IMR-90 (cell line): ENCODE results near the gene SPATA25. TPM values are rescaled to one million over a fixed set of nuclear protein-coding genes. Genes with fewer than 3 reads are reported as not detected.

Experiments
- ATAC-seq: fragments of 200-7000 bp; cut with Tn5 transposase; 2 replicates; pipeline ENCODE4 v1.9.1; 2020; ENCODE audit warnings: low read depth, mild to moderate bottlenecking, moderate library complexity
- BruUV-seq: library from RNA; stranded (reverse); fragments of 400-500 nt; replicated peaks from 2 replicates; lab custom pipeline; 2021; lab: Mats Ljungman, UMichigan
- CTCF ChIA-PET: fragments of 300-600 bp; formaldehyde crosslinking; extraction: SDS; loops from one replicate; lab custom pipeline; 2021; ENCODE audit warnings: antibody characterized with exemption; lab: Yijun Ruan, JAX
- POLR2A ChIA-PET: fragments of 300-600 bp; sonication (Branson Sonifier 250); formaldehyde crosslinking; loops from one replicate; lab custom pipeline; 2022; ENCODE audit warnings: antibody characterized with exemption; ENCODE audit not compliant: unreplicated experiment; lab: Charles Lee
- DNase-seq: peaks from one replicate; pipeline ENCODE4 v3.0.0; 2013
- H2AFZ ChIP-seq: replicated peaks from 2 replicates; pipeline ENCODE3; 2013; ENCODE audit warnings: low read length, mild to moderate bottlenecking; ENCODE audit not compliant: poor library complexity
- H2AK5ac ChIP-seq: 2 replicates; pipeline ENCODE4 v1.6.1; 2013; ENCODE audit warnings: low read depth, low read length, inconsistent platforms
- H2AK9ac ChIP-seq: replicated peaks from 2 replicates; pipeline ENCODE3; 2013; ENCODE audit warnings: mild to moderate bottlenecking, low read depth, low read length, moderate library complexity; ENCODE audit not compliant: poor library complexity
- H2BK120ac ChIP-seq: 2 replicates; pipeline ENCODE4 v1.6.1; 2013; ENCODE audit warnings: low read depth, low read length, inconsistent platforms
- H2BK15ac ChIP-seq: 3 replicates; pipeline ENCODE4 v1.6.1; 2013; ENCODE audit warnings: low read depth, low read length, inconsistent platforms
- H2BK20ac ChIP-seq: 2 replicates; pipeline ENCODE4 v1.6.1; 2013; ENCODE audit warnings: low read depth, mild to moderate bottlenecking, inconsistent platforms, low read length, moderate library complexity
- H2BK5ac ChIP-seq: 2 replicates; pipeline ENCODE4 v1.6.1; 2013; ENCODE audit warnings: mild to moderate bottlenecking, low read depth, low read length, inconsistent platforms; ENCODE audit not compliant: poor library complexity, severe bottlenecking
- H3K14ac ChIP-seq: replicated peaks from 2 replicates; pipeline ENCODE4 v1.6.1; 2013; ENCODE audit warnings: low read depth, low read length, inconsistent platforms
- H3K18ac ChIP-seq: 2 replicates; pipeline ENCODE4 v1.6.1; 2013; ENCODE audit warnings: low read depth, low read length, control low read depth
- H3K23ac ChIP-seq: 2 replicates; pipeline ENCODE4 v1.6.1; 2013; ENCODE audit warnings: low read depth, low read length, inconsistent platforms
- H3K27ac ChIP-seq: 2 replicates; pipeline ENCODE4 v1.5.1; 2013; ENCODE audit warnings: mild to moderate bottlenecking, control low read depth, low read length; ENCODE audit not compliant: insufficient read depth
- H3K27me3 ChIP-seq: 2 replicates; pipeline ENCODE4 v1.6.1; 2013; ENCODE audit warnings: low read length; ENCODE audit not compliant: control insufficient read depth, insufficient read depth
- H3K36me3 ChIP-seq: 2 replicates; pipeline ENCODE4 v1.6.1; 2013; ENCODE audit warnings: low read length, mixed read lengths; ENCODE audit not compliant: control insufficient read depth, insufficient read depth
- H3K4ac ChIP-seq: 2 replicates; pipeline ENCODE4 v1.6.1; 2013; ENCODE audit warnings: low read depth, low read length, inconsistent platforms
- H3K4me1 ChIP-seq: 2 replicates; pipeline ENCODE4 v1.6.1; 2013; ENCODE audit warnings: low read length, mixed read lengths; ENCODE audit not compliant: control insufficient read depth, insufficient read depth
- H3K4me2 ChIP-seq: 2 replicates; pipeline ENCODE4 v1.6.1; 2013; ENCODE audit warnings: low read depth, mild to moderate bottlenecking, control low read depth, low read length, moderate library complexity
- H3K4me3 ChIP-seq: 2 replicates; pipeline ENCODE4 v1.5.1; 2013; ENCODE audit warnings: low read depth, mild to moderate bottlenecking, control low read depth, low read length, moderate library complexity; ENCODE audit not compliant: insufficient read depth
- H3K56ac ChIP-seq: 2 replicates; pipeline ENCODE4 v1.6.1; 2013; ENCODE audit warnings: low read length, inconsistent platforms; ENCODE audit not compliant: insufficient read depth; ENCODE audit errors: extremely low read depth
- H3K79me1 ChIP-seq, 2 experiments: 2 replicates each; pipeline ENCODE4 v1.6.1; 2013; ENCODE audit warnings: low read length in 2 of 2, inconsistent platforms in 1 of 2, low read depth in 1 of 2
- H3K9ac ChIP-seq: 2 replicates; pipeline ENCODE4 v1.6.1; 2013; ENCODE audit warnings: low read depth, low read length, control low read depth
- H3K9me1 ChIP-seq: 2 replicates; pipeline ENCODE4 v1.6.1; 2013; ENCODE audit warnings: low read length, inconsistent platforms; ENCODE audit not compliant: insufficient read depth
- H3K9me3 ChIP-seq: 2 replicates; pipeline ENCODE4 v1.6.1; 2013; ENCODE audit warnings: low read length; ENCODE audit not compliant: control insufficient read depth, insufficient read depth
- H4K20me1 ChIP-seq: 2 replicates; pipeline ENCODE4 v1.6.1; 2013; ENCODE audit warnings: low read length, inconsistent platforms; ENCODE audit not compliant: insufficient read depth
- H4K5ac ChIP-seq: 2 replicates; pipeline ENCODE4 v1.6.1; 2013; ENCODE audit warnings: mild to moderate bottlenecking, low read depth, low read length, control low read depth
- H4K8ac ChIP-seq, 2 experiments: 2 replicates each; pipeline ENCODE4 v1.6.1; 2013; ENCODE audit warnings: low read depth in 2 of 2, low read length in 2 of 2, control low read depth in 1 of 2, inconsistent platforms in 1 of 2
- H4K91ac ChIP-seq: 2 replicates; pipeline ENCODE4 v1.6.1; 2013; ENCODE audit warnings: low read depth, low read length, inconsistent platforms; ENCODE audit not compliant: insufficient read depth
- CEBPB ChIP-seq: IDR thresholded peaks from 2 replicates; pipeline ENCODE4 v1.6.1; 2012; ENCODE audit warnings: low read depth, low read length, improper control_type of control experiment
- FOS ChIP-seq: fragments of 150-350 bp; IDR thresholded peaks from 2 replicates; pipeline ENCODE4 v1.6.1; 2016; ENCODE audit warnings: low read depth, low read length
- MXI1 ChIP-seq: IDR thresholded peaks from 2 replicates; pipeline ENCODE4 v1.6.1; 2012; ENCODE audit warnings: low read depth, mild to moderate bottlenecking, low read length, moderate library complexity, borderline replicate concordance
- RAD21 ChIP-seq: IDR thresholded peaks from 2 replicates; pipeline ENCODE4 v1.6.1; 2012; ENCODE audit warnings: low read length, improper control_type of control experiment
- RFX5 ChIP-seq: IDR thresholded peaks from 2 replicates; pipeline ENCODE4 v1.8.0; 2012; ENCODE audit warnings: low read depth, mild to moderate bottlenecking, low read length, moderate library complexity
- SMC3 ChIP-seq: fragments of 150-350 bp; IDR thresholded peaks from 2 replicates; pipeline ENCODE4 v1.6.1; 2016; ENCODE audit warnings: low read depth, mild to moderate bottlenecking, antibody characterized with exemption, low read length, moderate library complexity
- WGBS, 2 experiments: methylation state at CpG; one replicate each; pipeline versions ENCODE4 v1.1.5 to v1.1.7; 2013; ENCODE audit warnings: missing lambda C conversion rate in 2 of 2; ENCODE audit not compliant: insufficient read length in 1 of 2; ENCODE audit errors: extremely low coverage in 2 of 2; 5-methylcytosine and 5-hydroxymethylcytosine counted together
- dilution Hi-C: fragments of 300-500 bp; cut with HindIII; formaldehyde crosslinking; loops from one replicate; pipeline ENCODE4 v1.14.3; 2018; ENCODE audit warnings: low sequenced_read_pairs; ENCODE audit not compliant: unreplicated experiment
- in situ Hi-C: fragments of 300-500 bp; cut with MboI; formaldehyde crosslinking; loops from 3 replicates; pipeline ENCODE4 v1.14.3; 2019; ENCODE audit warnings: low sequenced_read_pairs, inconsistent platforms, mixed read lengths
- intact Hi-C: fragments of 100-400 bp; cut with micrococcal nuclease; formaldehyde crosslinking; loops from 2 replicates; pipeline ENCODE4 v1.10.0; 2022
- polyA plus RNA-seq, 3 experiments: library from polyadenylated mRNA; depleted of rRNA; stranded (reverse); fragments of >200 nt; gene quantifications; 2 replicates each; pipeline ENCODE4 v1.2.3, GENCODE V29; 2012; ENCODE audit warnings: low replicate concordance in 1 of 3
- total RNA-seq: library from RNA; depleted of rRNA; stranded (reverse); fragments of >200 nt; gene quantifications from 2 replicates; pipeline ENCODE4 v1.2.3, GENCODE V29; 2012
- TF ChIP-seq, protein P1 (sequence below): conservative IDR thresholded peaks from 2 replicates; pipeline ENCODE4 v1.5.1; 2012; ENCODE audit warnings: mild to moderate bottlenecking, low read depth, low read length, improper control_type of control experiment
- TF ChIP-seq, protein P2 (sequence below): fragments of 150-350 bp; IDR thresholded peaks from 2 replicates; pipeline ENCODE4 v1.6.1; 2017; ENCODE audit warnings: mild to moderate bottlenecking, antibody characterized with exemption, low read length, low read depth

Gene SPATA25
- total and polyA plus RNA-seq, 2 of the 4 experiments (the other 2 are of a cell fraction) = 0.18 to 0.36 TPM

GRCh38 chr20:45890077-45890984 is 2.9 kb upstream of the SPATA25 start:
- DNase-seq (peak; percentile 78), ATAC-seq (peak; percentile 66)
- in situ Hi-C loops (no loop called here), intact Hi-C loops (loop anchor here (2.0 to 5.0 kb wide), 3 partner anchors 44 to 82 kb away; partner anchors contain the start of genes PCIF1 and ZNF335), dilution Hi-C loops (no loop called here)
- peak overlapping the region; percentile 65 for H3K9ac ChIP-seq
- peak overlapping the region; percentile 45; the same call in 1 of the 2 replicates for H3K23ac ChIP-seq
- peaks cover 3% of the 10 kb centered on the region; the same call in 1 of the 2 replicates for H3K4me1 ChIP-seq
- H4K5ac ChIP-seq = peak overlapping the region; percentile 29
- no peak overlapping the region for H2BK20ac ChIP-seq
- peaks cover 14 to 64% of the 10 kb centered on the region in 2 experiments for H3K79me1 ChIP-seq
- 0 out of 2 replicates have a peak, but pooled peaks cover 2% of the 10 kb centered on the region for H3K9me1 ChIP-seq
- H3K27ac ChIP-seq = peak overlapping the region; percentile 61
- H2BK15ac ChIP-seq = no peak overlapping the region; the same call in 2 of the 3 replicates
- H3K4me2 ChIP-seq = peak overlapping the region; percentile 71
- 1% methylated on average over 28 of the region's 79 CpGs; no CpG with 5 or more reads in 1 of the 2 experiments for WGBS, 2 experiments
- H3K18ac ChIP-seq = peak overlapping the region; percentile 42
- peak overlapping the region; percentile 40 for H2BK5ac ChIP-seq
- TF ChIP-seq RAD21 (peak; percentile 53), SMC3 (peak; percentile 56), FOS (no peak), CEBPB (no peak), MXI1 (peak; percentile 78), RFX5 (no peak)
- TF ChIP-seq, protein P1, sequence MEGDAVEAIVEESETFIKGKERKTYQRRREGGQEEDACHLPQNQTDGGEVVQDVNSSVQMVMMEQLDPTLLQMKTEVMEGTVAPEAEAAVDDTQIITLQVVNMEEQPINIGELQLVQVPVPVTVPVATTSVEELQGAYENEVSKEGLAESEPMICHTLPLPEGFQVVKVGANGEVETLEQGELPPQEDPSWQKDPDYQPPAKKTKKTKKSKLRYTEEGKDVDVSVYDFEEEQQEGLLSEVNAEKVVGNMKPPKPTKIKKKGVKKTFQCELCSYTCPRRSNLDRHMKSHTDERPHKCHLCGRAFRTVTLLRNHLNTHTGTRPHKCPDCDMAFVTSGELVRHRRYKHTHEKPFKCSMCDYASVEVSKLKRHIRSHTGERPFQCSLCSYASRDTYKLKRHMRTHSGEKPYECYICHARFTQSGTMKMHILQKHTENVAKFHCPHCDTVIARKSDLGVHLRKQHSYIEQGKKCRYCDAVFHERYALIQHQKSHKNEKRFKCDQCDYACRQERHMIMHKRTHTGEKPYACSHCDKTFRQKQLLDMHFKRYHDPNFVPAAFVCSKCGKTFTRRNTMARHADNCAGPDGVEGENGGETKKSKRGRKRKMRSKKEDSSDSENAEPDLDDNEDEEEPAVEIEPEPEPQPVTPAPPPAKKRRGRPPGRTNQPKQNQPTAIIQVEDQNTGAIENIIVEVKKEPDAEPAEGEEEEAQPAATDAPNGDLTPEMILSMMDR = peak; percentile 64
- TF ChIP-seq, protein P2, sequence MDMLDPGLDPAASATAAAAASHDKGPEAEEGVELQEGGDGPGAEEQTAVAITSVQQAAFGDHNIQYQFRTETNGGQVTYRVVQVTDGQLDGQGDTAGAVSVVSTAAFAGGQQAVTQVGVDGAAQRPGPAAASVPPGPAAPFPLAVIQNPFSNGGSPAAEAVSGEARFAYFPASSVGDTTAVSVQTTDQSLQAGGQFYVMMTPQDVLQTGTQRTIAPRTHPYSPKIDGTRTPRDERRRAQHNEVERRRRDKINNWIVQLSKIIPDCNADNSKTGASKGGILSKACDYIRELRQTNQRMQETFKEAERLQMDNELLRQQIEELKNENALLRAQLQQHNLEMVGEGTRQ = peak; percentile 6; the same call in 1 of the 2 replicates
- H3K36me3 ChIP-seq = peaks cover 29% of the 10 kb centered on the region
- H3K56ac ChIP-seq = peak overlapping the region; percentile 42; the same call in 1 of the 2 replicates
- no peaks in the 10 kb centered on the region for H3K27me3 ChIP-seq
- H4K20me1 ChIP-seq = 0 out of 2 replicates have a peak, but pooled peaks cover 8% of the 10 kb centered on the region
- H4K8ac ChIP-seq = peak overlapping the region; percentile 61 to 90
- H2AFZ ChIP-seq = peak overlapping the region; percentile 99
- no TSS peak for BruUV-seq
- H4K91ac ChIP-seq = peak overlapping the region; percentile 70
- H3K9me3 ChIP-seq = no peaks in the 10 kb centered on the region
- peak overlapping the region; percentile 74 for H3K4me3 ChIP-seq
- H2AK5ac ChIP-seq = peak overlapping the region; percentile 51; the same call in 1 of the 2 replicates
- POLR2A ChIA-PET = interaction anchor here (0.6 to 1.2 kb wide), 4 partner anchors 9 to 34 kb away, joined by 4 to 10 read pairs (median 6); partner anchors contain the start of gene ZSWIM1
- peak overlapping the region; percentile 43; the same call in 1 of the 2 replicates for H2BK120ac ChIP-seq
- H3K14ac ChIP-seq = peak overlapping the region; percentile 75
- CTCF ChIA-PET = interaction anchor here (0.6 to 1.7 kb wide), 6 partner anchors 9 to 913 kb away, joined by 3 to 8 read pairs (median 3); partner anchors contain the start of gene ZSWIM1
- H2AK9ac ChIP-seq = peak overlapping the region; percentile 88
- H3K4ac ChIP-seq = peak overlapping the region; percentile 92
